ELF-1 (cell line): Measurements from ENCODE around the gene CCDC9B.

Experiments used
- DNase-seq: peaks from one replicate; pipeline ENCODE4 v3.0.0-alpha.2; 2016; ENCODE audit warnings: low read depth, low spot score

CCDC9B gene

GRCh38 chr15:40345867-40346578 lies 5.3 kb upstream of the CCDC9B start:
- DNase-seq = no peak

- DNase-seq = no peak
Observed at GRCh38 chr15:40345225-40345866, 4.6 kb upstream of the CCDC9B start.

GRCh38 chr15:40344631-40345120 lies 3.9 kb upstream of the CCDC9B start:
- DNase-seq = no peak

GRCh38 chr15:40344217-40344616 lies 3.5 kb upstream of the CCDC9B start:
- no peak for DNase-seq

- DNase-seq = no peak
Observed at GRCh38 chr15:40343512-40343911, 2.8 kb upstream of the CCDC9B start.

GRCh38 chr15:40342416-40343320 lies 1.9 kb upstream of the CCDC9B start:
- no peak for DNase-seq

GRCh38 chr15:40340038-40340739 lies 550 bp downstream of the CCDC9B start:
- DNase-seq = no peak

GRCh38 chr15:40339621-40339945 lies 1.2 kb downstream of the CCDC9B start:
- DNase-seq = no peak

- DNase-seq = no peak
Observed at GRCh38 chr15:40338921-40339620, 1.7 kb downstream of the CCDC9B start.

GRCh38 chr15:40338041-40338657 lies 2.6 kb downstream of the CCDC9B start:
- DNase-seq = peak; percentile 88

- DNase-seq = no peak
Observed at GRCh38 chr15:40337597-40337996, 3.1 kb downstream of the CCDC9B start.

- DNase-seq = no peak
Observed at GRCh38 chr15:40336744-40337122, 4.0 kb downstream of the CCDC9B start.

- DNase-seq = no peak
Observed at GRCh38 chr15:40335938-40336743, 4.6 kb downstream of the CCDC9B start.

- no peak for DNase-seq
Observed at GRCh38 chr15:40334941-40335795, 5.6 kb downstream of the CCDC9B start.

- no peak for DNase-seq
Observed at GRCh38 chr15:40334541-40334940, 6.2 kb downstream of the CCDC9B start.

GRCh38 chr15:40333922-40334492 lies 6.7 kb downstream of the CCDC9B start:
- peak; percentile 60 for DNase-seq

- no peak for DNase-seq
Observed at GRCh38 chr15:40332113-40332781, 8.5 kb downstream of the CCDC9B start.

- no peak for DNase-seq
Observed at GRCh38 chr15:40331637-40332036, 9.1 kb downstream of the CCDC9B start.
